ENCODE data around the gene POLR3K. TPM values are rescaled to one million over a fixed set of nuclear protein-coding genes. Genes with fewer than 3 reads are reported as not detected.

Gene POLR3K
- total RNA-seq, 1 experiment from 2014 or later: 53.6 TPM

DNA sequence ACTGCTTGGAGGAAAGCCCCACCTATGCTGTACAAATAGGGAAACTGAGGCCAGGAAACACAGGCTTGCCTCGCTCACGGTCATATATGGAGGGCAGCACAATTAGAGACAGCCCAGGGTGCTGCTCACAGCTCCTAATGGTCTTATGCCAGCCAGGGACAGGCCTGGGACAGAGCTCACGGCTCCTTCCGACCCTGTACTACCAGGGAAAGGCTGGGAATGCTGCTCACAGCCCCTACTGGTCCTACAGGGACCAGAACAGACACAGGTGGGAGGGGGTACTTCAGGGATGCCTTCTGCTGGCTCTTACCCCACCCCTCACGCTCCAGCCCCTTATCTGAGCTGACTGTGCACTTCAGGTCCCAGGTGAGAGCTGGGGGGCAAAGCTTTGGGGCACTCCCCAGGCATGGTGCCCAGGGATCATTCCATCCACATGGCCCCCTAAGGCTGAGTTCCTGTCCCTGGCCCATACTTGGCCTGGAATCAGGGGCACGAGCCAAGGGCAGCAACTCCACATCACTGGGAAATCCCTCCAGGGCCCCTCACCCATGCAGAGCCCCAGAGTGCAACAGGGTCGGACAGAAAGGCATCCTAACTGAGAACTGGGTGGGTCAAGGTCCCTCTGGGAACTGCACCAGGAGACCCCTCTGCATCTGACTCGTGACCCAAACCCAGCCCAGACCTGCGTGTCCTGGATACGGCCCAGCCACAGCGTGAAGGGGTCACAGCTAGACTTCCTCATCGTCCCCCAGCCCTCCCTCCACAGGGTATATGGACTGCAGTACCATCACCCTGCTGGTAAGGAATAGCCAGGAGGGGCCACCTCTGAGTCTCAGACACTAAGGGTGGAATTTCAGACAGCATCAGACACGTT is 13.1 kb upstream of the POLR3K start:
- DNase-seq: no peak
- H3K23me2 ChIP-seq (ENCODE audit: insufficient read length, low read depth, low read length, poor library complexity, severe bottlenecking): peaks cover 5% of the 10 kb centered on the region
- H3K9me3 ChIP-seq (ENCODE audit: control insufficient read depth, low read depth, low read length): no peaks in the 10 kb centered on the region
- TF ChIP-seq CTCF (conservative IDR thresholded peaks at IDR 0.05): no peak
- no peaks in the 10 kb centered on the region; the same call in 1 of the 2 replicates for H3K79me2 ChIP-seq (ENCODE audit: insufficient read depth, low read length)
- no peak overlapping the region for H4K8ac ChIP-seq (replicated peaks; ENCODE audit: insufficient read length, low read depth, low read length)
- Mint-ChIP-seq H3K27me3 (ENCODE audit: low read depth) (no peaks in the 10 kb centered on the region), H3K4me1 (peaks cover 19 to 27% of the 10 kb centered on the region in 2 experiments), H3K27ac (no peak overlapping the region), H3K4me3 (peak overlapping the region in 1 of 2 experiments; percentile 14; a peak in 1 of 5 replicates), H3K9me3 (no peaks in the 10 kb centered on the region), H3K36me3 (ENCODE audit: insufficient read depth in 1 of 3, low read depth in 3 of 3) (peaks cover 3 to 14% (median 9%) of the 10 kb centered on the region in 3 experiments; a peak in 5 of 7 replicates)
- no peak overlapping the region for H3K27ac ChIP-seq (ENCODE audit: insufficient read length, low read depth, low read length)
- H2BK5ac ChIP-seq (ENCODE audit: insufficient read length, low read length): no peak overlapping the region
- H3K4ac ChIP-seq (ENCODE audit: low read depth, low read length): no peak overlapping the region
- H2BK12ac ChIP-seq (ENCODE audit: insufficient read length, low read depth, low read length): no peak overlapping the region
- H4K20me1 ChIP-seq (ENCODE audit: control insufficient read depth, insufficient read depth, insufficient read length): no peaks in the 10 kb centered on the region
- H3K56ac ChIP-seq (ENCODE audit: insufficient read length, low read depth, low read length): no peak overlapping the region
- no peak overlapping the region for H3K4me2 ChIP-seq (ENCODE audit: insufficient read depth, insufficient read length, low read length)
- no peak overlapping the region for H3K14ac ChIP-seq (ENCODE audit: insufficient read depth, low read length)
- H3K27me3 ChIP-seq (ENCODE audit: insufficient read depth, low read length): no peaks in the 10 kb centered on the region
- no peak overlapping the region for H3K23ac ChIP-seq (ENCODE audit: insufficient read length, low read depth, low read length)
- H4K91ac ChIP-seq (ENCODE audit: insufficient read length, low read depth, low read length): no peak overlapping the region
- H3K79me1 ChIP-seq (ENCODE audit: insufficient read depth, low read depth, low read length, poor library complexity, severe bottlenecking): no peaks in the 10 kb centered on the region
- no peak overlapping the region for H2BK20ac ChIP-seq (ENCODE audit: low read depth, low read length, poor library complexity, severe bottlenecking)
- H2AFZ ChIP-seq (ENCODE audit: low read length): no peak overlapping the region
- H3K18ac ChIP-seq (ENCODE audit: insufficient read length, low read depth, low read length): no peak overlapping the region
- no peak overlapping the region for H2AK5ac ChIP-seq (ENCODE audit: insufficient read length, low read length)
- no CpG with 5 or more reads among the region's 13 CpGs for WGBS (ENCODE audit: extremely low coverage, insufficient read length, low lambda C conversion rate)
- H2BK15ac ChIP-seq (ENCODE audit: low read depth, low read length): no peak overlapping the region
- H4K5ac ChIP-seq (ENCODE audit: insufficient read length, low read depth, low read length): no peak overlapping the region
- H3K9ac ChIP-seq (ENCODE audit: extremely low read depth, insufficient read length, low read length): no peak overlapping the region
- H3K4me1 ChIP-seq (ENCODE audit: insufficient read depth, low read length): no peaks in the 10 kb centered on the region
- no peak overlapping the region for H3T11ph ChIP-seq (ENCODE audit: low read length)
- no peak overlapping the region for H2BK120ac ChIP-seq (ENCODE audit: low read depth, low read length, poor library complexity, severe bottlenecking)

All from H9 (cell line).